HL-60 (cell line): ENCODE measurements around the gene IL1B.
A peak's percentile ranks its signal among the peaks of the same experiment; 100 is the strongest.

Source experiments
- DNase-seq, 2 experiments: peaks; one replicate each; pipeline ENCODE4 v3.0.0-alpha.2; 2010 to 2020; ENCODE audit warnings: low read depth in 1 of 2, low spot score in 1 of 2
- H3K27ac ChIP-seq: fragments of 250-450 bp; sonication (Bioruptor Pico); replicated peaks from 2 replicates; pipeline ENCODE4 v1.5.1; 2020; ENCODE audit warnings: mild to moderate bottlenecking, moderate library complexity
- H3K27me3 ChIP-seq: fragments of 250-450 bp; sonication (Bioruptor Pico); 2 replicates; pipeline ENCODE4 v1.5.1; 2021; ENCODE audit warnings: mild to moderate bottlenecking, moderate library complexity; ENCODE audit not compliant: insufficient read depth, poor library complexity, severe bottlenecking
- H3K4me3 ChIP-seq: replicated peaks from 2 replicates; pipeline ENCODE4 v1.5.1; 2011; ENCODE audit warnings: mild to moderate bottlenecking, control low read depth, low read length; ENCODE audit not compliant: insufficient read depth
- GABPA ChIP-seq: IDR thresholded peaks from 2 replicates; pipeline ENCODE4 v1.6.1; 2012; ENCODE audit warnings: low read depth
- POLR2AphosphoS5 ChIP-seq: IDR thresholded peaks from 2 replicates; pipeline ENCODE4 v1.6.1; 2012; ENCODE audit warnings: low read depth
- SPI1 ChIP-seq: IDR thresholded peaks from 2 replicates; pipeline ENCODE4 v1.6.1; 2012; ENCODE audit warnings: low read depth, mild to moderate bottlenecking, borderline replicate concordance
- TF ChIP-seq, protein P1 (sequence below): IDR thresholded peaks from one replicate; pipeline ENCODE4 v1.5.1; 2011; ENCODE audit warnings: low read length, control low read depth, inconsistent platforms; ENCODE audit not compliant: insufficient read depth
- TF ChIP-seq, protein P2 (sequence below): IDR thresholded peaks from 2 replicates; pipeline ENCODE4 v1.6.1; 2012; ENCODE audit warnings: low read depth; ENCODE audit not compliant: insufficient replicate concordance

IL1B gene

DNA sequence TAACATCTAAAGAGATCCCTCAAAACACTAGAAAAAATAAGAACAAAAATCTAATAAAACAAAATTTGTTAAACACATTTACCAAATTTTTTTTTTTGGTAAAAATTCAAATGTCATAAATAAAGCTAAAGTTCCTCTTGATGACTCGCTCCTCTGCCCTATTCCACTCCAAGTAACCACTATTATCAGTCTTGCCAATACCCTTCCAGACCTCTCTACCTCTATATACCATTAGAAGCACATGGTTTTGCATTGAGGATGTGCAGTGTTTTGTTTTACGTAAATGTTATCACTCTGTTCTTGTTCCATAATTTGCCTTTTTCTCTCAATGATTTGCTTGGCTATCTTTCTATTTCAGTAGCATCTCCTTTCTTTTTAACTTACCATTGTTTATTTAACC lies 10.9 kb downstream of the IL1B start:
- H3K27ac ChIP-seq: no peak overlapping the region
- TF ChIP-seq GABPA (no peak), POLR2AphosphoS5 (no peak), SPI1 (no peak)
- TF ChIP-seq, protein P1, sequence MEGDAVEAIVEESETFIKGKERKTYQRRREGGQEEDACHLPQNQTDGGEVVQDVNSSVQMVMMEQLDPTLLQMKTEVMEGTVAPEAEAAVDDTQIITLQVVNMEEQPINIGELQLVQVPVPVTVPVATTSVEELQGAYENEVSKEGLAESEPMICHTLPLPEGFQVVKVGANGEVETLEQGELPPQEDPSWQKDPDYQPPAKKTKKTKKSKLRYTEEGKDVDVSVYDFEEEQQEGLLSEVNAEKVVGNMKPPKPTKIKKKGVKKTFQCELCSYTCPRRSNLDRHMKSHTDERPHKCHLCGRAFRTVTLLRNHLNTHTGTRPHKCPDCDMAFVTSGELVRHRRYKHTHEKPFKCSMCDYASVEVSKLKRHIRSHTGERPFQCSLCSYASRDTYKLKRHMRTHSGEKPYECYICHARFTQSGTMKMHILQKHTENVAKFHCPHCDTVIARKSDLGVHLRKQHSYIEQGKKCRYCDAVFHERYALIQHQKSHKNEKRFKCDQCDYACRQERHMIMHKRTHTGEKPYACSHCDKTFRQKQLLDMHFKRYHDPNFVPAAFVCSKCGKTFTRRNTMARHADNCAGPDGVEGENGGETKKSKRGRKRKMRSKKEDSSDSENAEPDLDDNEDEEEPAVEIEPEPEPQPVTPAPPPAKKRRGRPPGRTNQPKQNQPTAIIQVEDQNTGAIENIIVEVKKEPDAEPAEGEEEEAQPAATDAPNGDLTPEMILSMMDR: no peak
- TF ChIP-seq, protein P2, sequence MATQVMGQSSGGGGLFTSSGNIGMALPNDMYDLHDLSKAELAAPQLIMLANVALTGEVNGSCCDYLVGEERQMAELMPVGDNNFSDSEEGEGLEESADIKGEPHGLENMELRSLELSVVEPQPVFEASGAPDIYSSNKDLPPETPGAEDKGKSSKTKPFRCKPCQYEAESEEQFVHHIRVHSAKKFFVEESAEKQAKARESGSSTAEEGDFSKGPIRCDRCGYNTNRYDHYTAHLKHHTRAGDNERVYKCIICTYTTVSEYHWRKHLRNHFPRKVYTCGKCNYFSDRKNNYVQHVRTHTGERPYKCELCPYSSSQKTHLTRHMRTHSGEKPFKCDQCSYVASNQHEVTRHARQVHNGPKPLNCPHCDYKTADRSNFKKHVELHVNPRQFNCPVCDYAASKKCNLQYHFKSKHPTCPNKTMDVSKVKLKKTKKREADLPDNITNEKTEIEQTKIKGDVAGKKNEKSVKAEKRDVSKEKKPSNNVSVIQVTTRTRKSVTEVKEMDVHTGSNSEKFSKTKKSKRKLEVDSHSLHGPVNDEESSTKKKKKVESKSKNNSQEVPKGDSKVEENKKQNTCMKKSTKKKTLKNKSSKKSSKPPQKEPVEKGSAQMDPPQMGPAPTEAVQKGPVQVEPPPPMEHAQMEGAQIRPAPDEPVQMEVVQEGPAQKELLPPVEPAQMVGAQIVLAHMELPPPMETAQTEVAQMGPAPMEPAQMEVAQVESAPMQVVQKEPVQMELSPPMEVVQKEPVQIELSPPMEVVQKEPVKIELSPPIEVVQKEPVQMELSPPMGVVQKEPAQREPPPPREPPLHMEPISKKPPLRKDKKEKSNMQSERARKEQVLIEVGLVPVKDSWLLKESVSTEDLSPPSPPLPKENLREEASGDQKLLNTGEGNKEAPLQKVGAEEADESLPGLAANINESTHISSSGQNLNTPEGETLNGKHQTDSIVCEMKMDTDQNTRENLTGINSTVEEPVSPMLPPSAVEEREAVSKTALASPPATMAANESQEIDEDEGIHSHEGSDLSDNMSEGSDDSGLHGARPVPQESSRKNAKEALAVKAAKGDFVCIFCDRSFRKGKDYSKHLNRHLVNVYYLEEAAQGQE: no peak

DNA sequence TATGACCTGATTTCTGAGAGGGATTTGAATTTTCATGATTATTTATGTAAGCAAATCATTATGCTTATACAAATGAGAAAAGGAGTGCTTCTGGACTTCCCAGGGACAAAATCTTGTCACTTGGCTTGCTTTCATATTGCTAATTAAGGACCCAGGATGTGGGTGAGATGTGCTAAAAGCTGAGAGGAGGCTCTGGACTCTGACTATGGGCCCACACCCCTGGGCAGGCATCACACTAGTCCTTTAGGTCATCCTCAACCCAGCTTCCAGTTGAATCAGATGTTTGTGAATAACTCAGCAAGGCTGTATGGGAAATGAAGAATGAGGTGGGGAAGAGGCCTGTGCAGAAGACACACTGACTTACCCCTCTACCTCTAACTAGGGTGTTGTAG lies 11.9 kb downstream of the IL1B start:
- TF ChIP-seq, protein P2: no peak
- TF ChIP-seq SPI1: no peak
- TF ChIP-seq, protein P1: no peak
- no peak for TF ChIP-seq POLR2AphosphoS5
- TF ChIP-seq GABPA: no peak
- H3K4me3 ChIP-seq: no peak overlapping the region
- no peak overlapping the region for H3K27ac ChIP-seq
- DNase-seq: no peak
- no peaks in the 10 kb centered on the region for H3K27me3 ChIP-seq

More for the DNA sequence above, 10.9 kb downstream of the IL1B start:
- Histone ChIP-seq H3K4me3 (no peak overlapping the region), H3K27me3 (no peaks in the 10 kb centered on the region)
- no peak for DNase-seq

DNA sequence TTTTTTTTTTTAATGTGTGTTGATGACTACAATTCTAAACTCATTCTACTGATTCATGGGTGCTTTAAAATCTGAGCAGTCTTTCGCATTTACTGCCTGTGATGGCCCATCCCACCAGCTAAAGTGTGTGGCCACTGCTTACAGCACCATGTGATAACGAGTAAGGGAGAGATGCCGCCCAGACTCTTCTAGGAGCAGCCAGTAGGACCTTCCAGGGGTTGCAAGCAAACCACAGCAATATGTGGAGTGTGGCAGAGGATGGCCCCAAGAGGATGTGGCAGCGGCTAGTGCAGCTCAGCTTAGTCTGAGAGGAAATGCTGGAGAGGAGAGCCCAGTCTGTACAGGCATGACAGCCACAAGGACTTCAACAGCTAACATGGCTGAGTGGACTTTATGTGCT lies 14.9 kb downstream of the IL1B start:
- TF ChIP-seq SPI1: peak; percentile 43; the same call in 1 of the 2 replicates
- TF ChIP-seq, protein P1: no peak
- DNase-seq: peak in 1 of 2 experiments; percentile 70
- Histone ChIP-seq H3K4me3 (no peak overlapping the region), H3K27me3 (no peaks in the 10 kb centered on the region), H3K27ac (no peak overlapping the region)

DNA sequence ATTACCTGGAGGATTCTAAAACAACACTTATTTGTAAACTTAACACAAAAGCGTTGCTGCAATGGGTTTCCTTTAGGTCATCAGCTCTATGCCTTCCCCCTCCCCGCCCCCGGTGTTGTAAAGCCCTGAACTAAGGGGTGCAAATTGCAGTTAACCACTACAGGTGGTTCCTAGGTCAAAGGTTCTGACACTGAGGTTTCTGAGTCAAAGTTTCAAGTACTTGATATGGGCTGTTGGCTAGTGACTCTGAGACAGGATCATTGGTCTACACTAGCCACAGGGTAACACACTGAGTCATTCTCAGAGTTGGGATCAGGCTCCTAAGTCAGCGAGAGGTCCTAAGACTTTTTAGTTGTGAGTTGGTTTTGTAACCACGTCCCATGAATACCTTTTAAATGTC lies 15.4 kb downstream of the IL1B start:
- H3K4me3 ChIP-seq: no peak overlapping the region

More for the DNA sequence above, 15.4 kb downstream of the IL1B start:
- no peak for DNase-seq
- Histone ChIP-seq H3K27ac (no peak overlapping the region), H3K27me3 (no peaks in the 10 kb centered on the region)
- TF ChIP-seq SPI1 (no peak), GABPA (no peak), POLR2AphosphoS5 (no peak)
- TF ChIP-seq, protein P2: no peak
- TF ChIP-seq, protein P1: no peak
